ENCODE data around the gene P3H2.
"Not testable (repeated sequence)": the region's sequence is repeated elsewhere in the genome, so short reads cannot be mapped to it uniquely, and the experiment has no call there.

Gene P3H2

GRCh38 chr3:190120269-190121060, at the start of gene P3H2:
P3H2 (minus strand) TSS chr3:190120897; CDS start chr3:190120731, 166 bp downstream.
- DNase-seq (ENCODE audit: low read depth in 1 of 2, low spot score in 1 of 2): peak in 1 of 2 experiments; percentile 53
- no peak for TF ChIP-seq JUND (IDR thresholded peaks at IDR 0.05; ENCODE audit: low read depth)
- in situ Hi-C loops (cut with HindIII; ENCODE audit: low pct_unique_long_range_greater_than_20kb, low sequenced_read_pairs): no loop called here

- no peak for TF ChIP-seq JUND (IDR thresholded peaks at IDR 0.05; ENCODE audit: low read depth)
- no peak for DNase-seq (ENCODE audit: low read depth in 1 of 2, low spot score in 1 of 2)
- in situ Hi-C loops (cut with HindIII; ENCODE audit: low pct_unique_long_range_greater_than_20kb, low sequenced_read_pairs): no loop called here
Observed at GRCh38 chr3:190169877-190170276, 49.2 kb upstream of the P3H2 start.

GRCh38 chr3:190169243-190169642, 48.5 kb upstream of the P3H2 start:
- in situ Hi-C loops (cut with HindIII; ENCODE audit: low pct_unique_long_range_greater_than_20kb, low sequenced_read_pairs): no loop called here

GRCh38 chr3:190167936-190168680, 47.4 kb upstream of the P3H2 start:
- DNase-seq (ENCODE audit: low read depth in 1 of 2, low spot score in 1 of 2): no peak
- in situ Hi-C loops (cut with HindIII; ENCODE audit: low pct_unique_long_range_greater_than_20kb, low sequenced_read_pairs): no loop called here
- no peak for TF ChIP-seq JUND (IDR thresholded peaks at IDR 0.05; ENCODE audit: low read depth)

More at GRCh38 chr3:190169243-190169642, 48.5 kb upstream of the P3H2 start:
- TF ChIP-seq JUND (IDR thresholded peaks at IDR 0.05; ENCODE audit: low read depth): no peak
- no peak for DNase-seq (ENCODE audit: low read depth in 1 of 2, low spot score in 1 of 2)

- DNase-seq (ENCODE audit: low read depth in 1 of 2, low spot score in 1 of 2): no peak
- no peak for TF ChIP-seq JUND (IDR thresholded peaks at IDR 0.05; ENCODE audit: low read depth)
- in situ Hi-C loops (cut with HindIII; ENCODE audit: low pct_unique_long_range_greater_than_20kb, low sequenced_read_pairs): no loop called here
Observed at GRCh38 chr3:190166948-190167347, 46.3 kb upstream of the P3H2 start.

- TF ChIP-seq JUND (IDR thresholded peaks at IDR 0.05; ENCODE audit: low read depth): no peak
- DNase-seq (ENCODE audit: low read depth in 1 of 2, low spot score in 1 of 2): no peak
- in situ Hi-C loops (cut with HindIII; ENCODE audit: low pct_unique_long_range_greater_than_20kb, low sequenced_read_pairs): no loop called here
Observed at GRCh38 chr3:190165253-190165652, 44.6 kb upstream of the P3H2 start.

- DNase-seq (ENCODE audit: low read depth in 1 of 2, low spot score in 1 of 2); in situ Hi-C loops (cut with HindIII; ENCODE audit: low pct_unique_long_range_greater_than_20kb, low sequenced_read_pairs): not testable (repeated sequence)
Observed at GRCh38 chr3:190162013-190162412, 41.3 kb upstream of the P3H2 start.

- no peak for TF ChIP-seq JUND (IDR thresholded peaks at IDR 0.05; ENCODE audit: low read depth)
- no peak for DNase-seq (ENCODE audit: low read depth in 1 of 2, low spot score in 1 of 2)
- in situ Hi-C loops (cut with HindIII; ENCODE audit: low pct_unique_long_range_greater_than_20kb, low sequenced_read_pairs): no loop called here
Observed at GRCh38 chr3:190159902-190160435, 39.3 kb upstream of the P3H2 start.

- no peak for DNase-seq (ENCODE audit: low read depth in 1 of 2, low spot score in 1 of 2)
- no peak for TF ChIP-seq JUND (IDR thresholded peaks at IDR 0.05; ENCODE audit: low read depth)
- in situ Hi-C loops (cut with HindIII; ENCODE audit: low pct_unique_long_range_greater_than_20kb, low sequenced_read_pairs): no loop called here
Observed at GRCh38 chr3:190158261-190158660, 37.6 kb upstream of the P3H2 start.

GRCh38 chr3:190155752-190156151, 35.1 kb upstream of the P3H2 start:
- TF ChIP-seq JUND (IDR thresholded peaks at IDR 0.05; ENCODE audit: low read depth): no peak
- DNase-seq (ENCODE audit: low read depth in 1 of 2, low spot score in 1 of 2): no peak
- in situ Hi-C loops (cut with HindIII; ENCODE audit: low pct_unique_long_range_greater_than_20kb, low sequenced_read_pairs): no loop called here

GRCh38 chr3:190150681-190151080, 30.0 kb upstream of the P3H2 start:
- in situ Hi-C loops (cut with HindIII; ENCODE audit: low pct_unique_long_range_greater_than_20kb, low sequenced_read_pairs): no loop called here
- no peak for DNase-seq (ENCODE audit: low read depth in 1 of 2, low spot score in 1 of 2)
- no peak for TF ChIP-seq JUND (IDR thresholded peaks at IDR 0.05; ENCODE audit: low read depth)

- in situ Hi-C loops (cut with HindIII; ENCODE audit: low pct_unique_long_range_greater_than_20kb, low sequenced_read_pairs); DNase-seq (ENCODE audit: low read depth in 1 of 2, low spot score in 1 of 2): not testable (repeated sequence)
Observed at GRCh38 chr3:190149830-190150619, 29.3 kb upstream of the P3H2 start.

GRCh38 chr3:190144793-190145192, 24.1 kb upstream of the P3H2 start:
- DNase-seq (ENCODE audit: low read depth in 1 of 2, low spot score in 1 of 2); in situ Hi-C loops (cut with HindIII; ENCODE audit: low pct_unique_long_range_greater_than_20kb, low sequenced_read_pairs): not testable (repeated sequence)
